HG03520 (cell line): Measurements from ENCODE around the gene CFLAR.
"Not testable (repeated sequence)": the region's sequence is repeated elsewhere in the genome, so short reads cannot be mapped to it uniquely, and the experiment has no call there.

Source experiments
- ATAC-seq: cut with Tn5 transposase; IDR thresholded peaks from one replicate; pipeline ENCODE4 v1.9.1; 2021; ENCODE audit warnings: mild to moderate bottlenecking, moderate library complexity; ENCODE audit not compliant: unreplicated experiment

CFLAR gene

DNA sequence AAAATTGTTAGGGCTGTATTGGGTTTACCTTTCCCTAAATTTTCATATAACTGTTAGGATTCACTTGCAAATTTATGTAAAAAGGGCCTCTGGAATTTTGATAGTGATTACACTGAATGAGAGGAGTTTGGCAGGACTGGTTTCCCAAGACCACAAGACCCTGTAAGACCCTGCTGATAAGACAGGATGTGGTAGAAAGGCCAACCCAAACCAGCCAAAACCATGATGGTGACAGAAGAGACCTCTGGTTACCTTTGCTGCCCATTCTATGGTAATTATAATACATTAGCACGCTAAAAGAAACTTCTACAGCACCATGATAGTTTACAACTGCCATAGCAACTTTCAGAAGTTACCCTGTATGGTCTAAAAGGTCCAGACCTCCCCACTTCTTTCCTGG is 58.7 kb downstream of the CFLAR start:
- no peak for ATAC-seq

GRCh38 chr2:201176081-201176481 is 60.1 kb downstream of the CFLAR start:
- ATAC-seq = no peak

DNA sequence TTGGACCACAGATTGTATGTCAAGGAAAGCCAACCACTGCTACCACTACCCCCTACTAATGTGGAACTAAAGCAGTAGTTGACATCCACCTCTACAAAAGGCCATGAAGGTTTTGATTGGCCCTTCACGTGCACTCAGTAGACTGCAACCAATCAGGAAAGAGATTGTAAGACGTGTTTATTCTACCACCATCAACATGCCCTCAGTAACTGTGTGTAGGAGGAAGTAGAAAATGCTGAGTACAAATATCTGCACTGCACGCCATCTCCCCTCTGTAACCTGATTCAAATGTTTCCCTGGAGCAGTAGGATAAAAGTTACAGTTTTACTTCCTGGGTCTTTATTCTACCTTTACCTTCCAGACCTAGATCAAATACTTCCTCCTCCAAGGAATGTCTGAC is 64.0 kb downstream of the CFLAR start:
- ATAC-seq = no peak

DNA sequence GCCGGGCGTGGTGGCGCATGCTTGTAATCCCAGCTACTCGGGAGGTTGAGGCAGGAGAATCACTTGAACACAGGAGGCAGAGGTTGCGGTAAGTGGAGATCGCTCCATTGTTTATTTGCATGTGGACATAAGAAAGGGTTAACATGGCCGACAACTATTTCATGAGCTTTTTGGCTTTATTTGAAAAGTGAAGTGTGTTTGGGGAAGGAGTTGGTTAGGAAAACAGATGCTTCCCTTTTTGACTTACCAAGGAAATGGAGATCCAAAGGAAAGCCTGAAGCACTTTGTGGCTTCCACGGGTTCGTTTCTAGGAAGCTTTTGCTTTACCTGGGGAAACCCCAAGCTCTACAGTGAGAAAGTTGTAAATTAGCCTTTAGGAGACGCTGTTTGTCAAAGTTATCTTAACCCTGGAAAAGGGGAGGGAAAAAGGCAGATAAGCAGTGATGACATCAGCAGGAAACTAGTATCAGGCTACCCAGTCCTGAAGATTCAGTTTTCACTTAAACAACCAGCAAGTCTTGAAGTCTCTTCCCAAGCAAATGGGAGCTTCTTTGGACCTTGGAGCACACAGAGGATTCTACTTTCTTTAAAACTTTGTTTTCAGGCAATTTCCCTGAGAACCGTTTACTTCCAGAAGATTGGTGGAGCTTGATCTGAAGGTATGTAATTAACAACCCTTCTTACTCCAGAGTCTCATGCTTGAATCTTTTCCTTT is 66.8 kb downstream of the CFLAR start, which contains the start of gene CASP10:
CASP10 (plus strand) TSS at position 492 of the 715 bp plus-strand sequence. CDS start 2,637 bp downstream, outside the sequence.
- peak; percentile 68 for ATAC-seq

GRCh38 chr2:201183365-201183727 is 67.4 kb downstream of the CFLAR start:
- ATAC-seq = no peak

DNA sequence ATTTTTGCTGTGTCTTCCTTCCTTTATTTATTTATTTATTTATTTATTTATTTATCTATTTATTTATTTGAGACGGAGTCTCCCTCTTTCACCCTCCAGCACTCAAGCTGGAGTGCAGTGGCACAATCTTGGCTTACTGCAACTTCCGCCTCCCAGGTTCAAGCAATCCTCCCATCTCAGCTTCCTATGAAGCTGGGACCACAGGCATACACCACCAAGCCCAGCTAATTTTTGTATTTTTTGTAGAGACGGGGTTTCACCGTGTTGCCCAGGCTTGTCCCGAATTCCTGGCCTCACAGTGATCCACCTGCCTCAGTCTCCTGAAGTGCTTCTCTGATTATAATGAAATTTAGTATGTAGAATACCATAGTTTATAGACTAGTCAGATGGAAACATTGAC is 67.9 kb downstream of the CFLAR start:
- not testable (repeated sequence) for ATAC-seq

DNA sequence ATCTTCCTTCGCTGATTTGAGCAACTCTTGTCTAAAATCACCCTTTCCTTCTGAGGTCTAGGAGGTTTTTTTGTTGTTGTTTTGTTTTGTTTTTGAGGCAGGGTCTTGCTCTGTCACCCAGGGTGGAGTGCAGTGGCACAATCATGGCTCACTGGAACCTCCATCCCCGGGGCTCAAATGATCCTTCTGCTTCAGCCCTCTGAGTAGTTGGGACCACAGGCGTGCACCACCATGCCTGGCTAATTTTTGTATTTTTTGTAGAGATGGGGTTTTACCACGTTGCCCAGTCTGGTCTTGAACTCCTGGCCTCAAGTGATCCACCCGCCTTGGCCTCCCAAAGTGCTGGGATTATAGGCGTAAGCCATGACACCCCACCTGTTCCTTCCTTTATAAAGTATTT is 68.3 kb downstream of the CFLAR start:
- not testable (repeated sequence) for ATAC-seq

- ATAC-seq = no peak
These were observed 69.9 kb downstream of the CFLAR start for GRCh38 chr2:201185863-201186262.

GRCh38 chr2:201186982-201187381 is 71.0 kb downstream of the CFLAR start:
- ATAC-seq = no peak

DNA sequence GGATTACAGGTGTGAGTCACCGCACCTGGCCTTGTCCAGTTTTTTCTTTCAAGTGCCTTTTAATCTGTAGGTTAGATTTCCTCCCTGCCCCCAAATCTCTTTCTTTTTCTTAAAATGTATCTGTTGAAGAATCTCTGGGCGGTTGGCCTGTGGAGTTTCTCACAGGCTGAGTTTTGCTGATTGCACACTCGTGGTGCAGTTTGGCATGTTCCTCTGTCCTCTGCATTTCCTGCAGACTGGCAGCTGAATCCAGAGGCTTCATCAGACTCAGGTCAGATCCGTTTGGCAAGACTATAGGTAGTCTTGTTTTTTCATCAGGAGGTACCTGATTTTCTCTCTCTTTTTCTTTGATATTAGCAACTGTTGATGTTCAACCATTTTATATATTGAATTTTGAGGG is 72.5 kb downstream of the CFLAR start:
- no peak for ATAC-seq

DNA sequence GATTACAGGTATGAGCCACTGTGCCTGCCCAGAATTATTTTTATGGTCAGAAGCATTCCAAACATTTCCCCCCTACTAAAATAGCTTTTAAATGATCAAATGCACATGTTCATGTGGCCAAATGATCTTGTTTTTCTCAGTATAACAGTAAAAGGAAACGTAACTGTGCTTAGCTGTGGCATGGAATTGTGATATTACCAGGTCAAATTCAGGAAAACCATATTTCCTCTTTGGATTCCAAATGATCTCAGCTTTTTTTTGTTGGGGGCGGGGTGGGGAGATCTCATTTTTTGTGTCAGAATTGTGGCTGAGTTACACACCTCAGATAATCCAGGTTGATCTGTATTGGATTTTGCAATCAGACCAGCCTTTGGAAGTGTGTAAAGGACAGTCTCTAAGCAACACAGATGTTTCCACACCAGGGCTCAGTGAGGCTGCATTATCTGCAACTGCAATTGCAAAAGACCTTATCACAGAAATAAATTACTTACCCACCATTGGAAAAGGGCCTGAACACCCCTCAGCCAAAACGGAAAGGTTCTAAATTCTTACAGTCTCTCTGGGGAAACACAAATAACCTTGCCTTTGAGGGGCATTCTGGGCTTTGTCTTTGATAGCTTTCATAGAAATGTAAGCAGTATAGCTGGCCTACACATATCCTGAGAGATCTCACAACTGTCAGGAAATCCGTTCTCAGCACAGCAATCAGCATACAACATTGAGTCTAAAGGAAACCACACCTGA is 75.3 kb downstream of the CFLAR start:
- no peak for ATAC-seq

GRCh38 chr2:201194097-201194496 is 78.1 kb downstream of the CFLAR start:
- peak; percentile 96 for ATAC-seq

GRCh38 chr2:201195331-201195730 is 79.4 kb downstream of the CFLAR start:
- no peak for ATAC-seq

DNA sequence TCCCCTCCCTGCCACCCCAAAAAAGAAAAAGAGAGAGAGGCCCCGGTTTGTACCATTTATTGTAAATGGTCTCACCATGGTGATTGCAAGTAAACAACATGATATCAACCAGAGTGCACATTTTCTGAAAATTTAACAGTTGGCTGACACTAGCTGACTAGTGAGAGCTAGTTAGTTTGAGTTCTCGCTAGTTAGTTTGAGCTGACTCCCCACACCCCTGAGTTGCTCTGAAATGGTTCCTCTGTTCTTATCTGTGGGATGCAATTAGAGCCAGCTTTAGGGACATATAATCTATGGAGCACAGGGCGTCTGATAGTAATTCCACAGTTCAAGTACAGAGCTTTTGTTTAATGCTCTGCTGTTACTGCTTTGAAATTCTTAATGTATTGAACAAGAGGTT is 80.0 kb downstream of the CFLAR start:
- no peak for ATAC-seq

DNA sequence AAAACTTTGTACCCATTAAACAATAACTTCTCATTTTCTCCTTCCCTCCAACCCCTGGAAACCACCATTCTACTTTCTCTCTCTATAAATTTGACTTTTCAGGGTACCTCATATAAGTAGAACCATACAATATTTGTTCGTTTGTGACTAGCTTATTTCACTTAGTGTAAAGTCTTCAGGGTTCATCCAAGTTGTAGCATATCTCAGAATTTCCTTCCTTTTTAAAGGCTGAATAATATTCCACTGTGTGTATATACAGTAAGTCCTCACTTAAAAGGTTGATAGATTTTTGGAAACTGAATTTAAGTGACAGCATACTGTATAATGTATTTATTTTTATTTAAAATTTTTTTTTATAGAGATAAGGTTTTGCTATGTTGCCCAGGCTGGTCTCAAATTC is 80.8 kb downstream of the CFLAR start:
- ATAC-seq = no peak

- ATAC-seq = no peak
These were observed 81.8 kb downstream of the CFLAR start for GRCh38 chr2:201197781-201198180.

GRCh38 chr2:201199847-201200246 is 83.9 kb downstream of the CFLAR start:
- ATAC-seq = no peak

GRCh38 chr2:201200345-201200744 is 84.4 kb downstream of the CFLAR start:
- ATAC-seq = no peak

DNA sequence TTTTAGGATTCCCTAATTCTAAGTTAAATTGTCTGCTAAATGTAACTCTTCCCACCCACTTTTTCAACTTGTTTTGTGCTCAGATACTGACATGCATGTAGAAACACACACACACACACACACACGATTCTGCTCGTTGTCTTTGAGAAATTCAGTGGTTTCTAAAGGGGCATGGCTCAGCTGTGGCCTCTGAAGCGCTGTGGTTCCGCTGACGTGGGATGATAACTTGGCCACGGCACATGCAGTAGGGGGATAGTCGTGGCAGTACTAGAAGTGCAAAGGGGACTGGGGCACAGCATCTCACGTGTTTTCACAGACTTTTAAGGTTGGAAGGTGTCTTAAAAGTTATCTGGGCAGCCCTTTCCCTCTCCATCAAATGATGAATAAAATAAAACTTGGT is 85.4 kb downstream of the CFLAR start:
- ATAC-seq = no peak

GRCh38 chr2:201203916-201204654 is 88.1 kb downstream of the CFLAR start:
- no peak for ATAC-seq

GRCh38 chr2:201204655-201205514 is 88.9 kb downstream of the CFLAR start:
- no peak for ATAC-seq
